Measurements from ENCODE around the gene GPS2. TPM values are rescaled to one million over a fixed set of nuclear protein-coding genes. Genes with fewer than 3 reads are reported as not detected.

The GPS2 gene
- total RNA-seq, 1 donor from 2014 or later: 24.5 TPM

GRCh38 chr17:7263801-7264078 lies 51.4 kb downstream of the GPS2 start:
- no peak overlapping the region for H3K4me3 ChIP-seq (ENCODE audit: low read length in 3 of 3)
- H3K27me3 ChIP-seq (ENCODE audit: control insufficient read depth in 3 of 3, insufficient read depth in 3 of 3, low read length in 3 of 3): peaks cover 25 to 40% (median 37%) of the 10 kb centered on the region in 3 donors
- H3K9ac ChIP-seq (ENCODE audit: low read depth in 1 of 3, low read length in 3 of 3): no peak overlapping the region
- no peaks in the 10 kb centered on the region for H3K9me3 ChIP-seq (ENCODE audit: control insufficient read depth in 3 of 3, low read length in 3 of 3)
- peaks cover 13 to 26% (median 20%) of the 10 kb centered on the region in 3 donors for H3K4me1 ChIP-seq (ENCODE audit: control insufficient read depth in 3 of 3, insufficient read depth in 3 of 3, low read length in 3 of 3)
- H3K36me3 ChIP-seq (ENCODE audit: control insufficient read depth in 3 of 3, insufficient read depth in 3 of 3, low read length in 3 of 3): peaks cover 8 to 10% (median 9%) of the 10 kb centered on the region in 3 donors
- no peak overlapping the region for H3K27ac ChIP-seq (ENCODE audit: low read depth, low read length)

DNA sequence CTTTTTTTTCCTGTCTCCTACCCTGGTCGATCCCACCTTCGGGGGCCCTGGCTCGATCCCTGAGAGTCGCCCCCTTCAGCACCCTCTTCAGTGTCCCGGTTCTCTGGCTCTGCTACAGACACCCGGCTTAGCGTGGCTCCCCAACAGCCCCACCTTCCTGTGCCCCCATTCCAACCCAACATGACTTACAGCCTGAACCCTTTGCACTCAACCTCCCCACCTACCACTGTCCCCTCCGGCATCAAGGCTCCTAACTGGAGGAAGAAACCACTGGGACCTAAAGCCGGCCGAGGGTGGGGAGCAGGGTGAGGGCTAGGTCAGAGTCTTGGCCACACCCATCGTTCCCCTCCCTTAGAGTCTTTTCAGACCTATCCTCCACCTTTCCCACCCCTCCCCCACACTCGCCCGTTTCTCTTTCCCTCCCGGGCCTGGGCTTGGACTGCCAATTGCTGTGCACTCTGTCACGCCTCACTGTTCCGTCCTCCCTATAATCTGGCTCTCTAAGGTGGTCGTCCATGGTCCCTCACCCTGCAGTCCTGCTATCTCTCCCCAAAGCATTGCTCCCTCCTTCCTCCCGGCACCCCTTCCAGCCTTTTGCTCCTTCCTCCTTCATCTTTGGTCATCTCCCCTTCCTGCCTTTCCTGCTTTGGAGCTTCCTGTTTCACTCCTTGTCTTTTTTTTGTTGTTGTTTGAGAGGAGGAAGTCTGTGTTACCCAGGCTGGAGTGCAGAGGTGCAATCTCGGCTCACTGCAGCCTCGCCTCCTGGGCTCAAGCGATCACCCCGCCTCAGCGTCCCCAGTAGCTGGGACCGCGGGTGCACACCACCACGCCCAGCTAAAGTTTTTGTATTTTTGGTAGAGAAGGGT lies 52.0 kb downstream of the GPS2 start:
- no peaks in the 10 kb centered on the region for H3K9me3 ChIP-seq (ENCODE audit: control insufficient read depth in 3 of 3, low read length in 3 of 3)
- no peak overlapping the region for H3K9ac ChIP-seq (ENCODE audit: low read depth in 1 of 3, low read length in 3 of 3)
- peaks cover 13 to 15% (median 14%) of the 10 kb centered on the region in 3 donors for H3K36me3 ChIP-seq (ENCODE audit: control insufficient read depth in 3 of 3, insufficient read depth in 3 of 3, low read length in 3 of 3)
- no peak overlapping the region for H3K27ac ChIP-seq (ENCODE audit: low read depth, low read length)
- peaks cover 25 to 40% (median 37%) of the 10 kb centered on the region in 3 donors for H3K27me3 ChIP-seq (ENCODE audit: control insufficient read depth in 3 of 3, insufficient read depth in 3 of 3, low read length in 3 of 3)
- peak overlapping the region in 2 of 3 donors; percentile 45 to 54 for H3K4me3 ChIP-seq (ENCODE audit: low read length in 3 of 3)
- H3K4me1 ChIP-seq (ENCODE audit: control insufficient read depth in 3 of 3, insufficient read depth in 3 of 3, low read length in 3 of 3): peaks cover 13 to 26% (median 20%) of the 10 kb centered on the region in 3 donors

Small RNA genes within 50 kb of the gene (small RNA-seq; reads per million reads assigned to genes)
- gene AC026954.2: not detected
- not detected for gene RF00019

Other genes with a start within 250 kb of the GPS2 start
- 1.6 TPM for gene CLEC10A, start 235.1 kb downstream of the GPS2 start, total RNA-seq
- not detected for gene ASGR2, start 200.5 kb downstream of the GPS2 start, total RNA-seq
- 1.0 TPM for gene ASGR1, start 136.0 kb downstream of the GPS2 start, total RNA-seq
- 7.3 TPM for gene DLG4, start 95.5 kb downstream of the GPS2 start, total RNA-seq
- 119 TPM for gene ACADVL, start 95.4 kb downstream of the GPS2 start, total RNA-seq
- gene DVL2, start 80.8 kb downstream of the GPS2 start, total RNA-seq: 63.2 TPM
- 30.3 TPM for gene PHF23, start 75.9 kb downstream of the GPS2 start, total RNA-seq
- gene GABARAP, start 72.9 kb downstream of the GPS2 start, total RNA-seq: 259 TPM
- 39.7 TPM for gene CTDNEP1, start 63.6 kb downstream of the GPS2 start, total RNA-seq
- gene ELP5, start 63.1 kb downstream of the GPS2 start, total RNA-seq: 28.2 TPM
- gene CLDN7, start 52.9 kb downstream of the GPS2 start, total RNA-seq: not detected
- 34.4 TPM for gene SLC2A4, start 33.6 kb downstream of the GPS2 start, total RNA-seq
- 0.52 TPM for gene YBX2, start 20.7 kb downstream of the GPS2 start, total RNA-seq
- gene EIF5A, start 7.7 kb downstream of the GPS2 start, total RNA-seq: 185 TPM
- gene NEURL4, start 14.0 kb upstream of the GPS2 start, total RNA-seq: 19.8 TPM
- 2.1 TPM for gene ACAP1, start 21.2 kb upstream of the GPS2 start, total RNA-seq
- gene KCTD11, start 36.8 kb upstream of the GPS2 start, total RNA-seq: 4.2 TPM
- not detected for gene TMEM95, start 39.8 kb upstream of the GPS2 start, total RNA-seq
- gene TNK1, start 65.7 kb upstream of the GPS2 start, total RNA-seq: not detected
- gene PLSCR3, start 79.2 kb upstream of the GPS2 start, total RNA-seq: 10.4 TPM
- gene TMEM256, start 88.7 kb upstream of the GPS2 start, total RNA-seq: 149 TPM
- 3.1 TPM for gene NLGN2, start 92.5 kb upstream of the GPS2 start, total RNA-seq
- gene SPEM1, start 105.0 kb upstream of the GPS2 start, total RNA-seq: not detected
- gene SPEM2, start 110.3 kb upstream of the GPS2 start, total RNA-seq: not detected
- gene SPEM3, start 113.5 kb upstream of the GPS2 start, total RNA-seq: not detected
- 0.52 TPM for gene TMEM102, start 120.1 kb upstream of the GPS2 start, total RNA-seq
- gene FGF11, start 124.2 kb upstream of the GPS2 start, total RNA-seq: 1.0 TPM
- gene CHRNB1, start 129.7 kb upstream of the GPS2 start, total RNA-seq: 31.3 TPM
- gene ZBTB4, start 164.3 kb upstream of the GPS2 start, total RNA-seq: 10.4 TPM
- gene SLC35G6, start 166.1 kb upstream of the GPS2 start, total RNA-seq: not detected
- 91.3 TPM for gene POLR2A, start 169.0 kb upstream of the GPS2 start, total RNA-seq
- gene TNFSF12, start 233.7 kb upstream of the GPS2 start, total RNA-seq: 4.7 TPM
- gene TNFSF13, start 243.4 kb upstream of the GPS2 start, total RNA-seq: 2.1 TPM
- gene SENP3, start 246.6 kb upstream of the GPS2 start, total RNA-seq: 31.3 TPM